ENCODE results near the gene SERPINC1.

The SERPINC1 gene

GRCh38 chr1:173856903-173857302 lies 60.2 kb downstream of the SERPINC1 start:
- no peak overlapping the region for H3K4me3 ChIP-seq (ENCODE audit: low read length)
- TF ChIP-seq CTCF (conservative IDR thresholded peaks at IDR 0.05; ENCODE audit: low read depth, low read length), result no peak
- no peak for DNase-seq (ENCODE audit: low read depth)

GRCh38 chr1:173856014-173856413 lies 61.1 kb downstream of the SERPINC1 start:
- no peak for TF ChIP-seq CTCF (conservative IDR thresholded peaks at IDR 0.05; ENCODE audit: low read depth, low read length)

More at GRCh38 chr1:173856014-173856413, 61.1 kb downstream of the SERPINC1 start:
- H3K4me3 ChIP-seq (ENCODE audit: low read length), result no peak overlapping the region
- DNase-seq (ENCODE audit: low read depth), result no peak

Measured in retinal pigment epithelial cell (primary cell).